ENCODE results near the gene BMP8B. TPM values are rescaled to one million over a fixed set of nuclear protein-coding genes. Genes with fewer than 3 reads are reported as not detected.
A peak's percentile ranks its signal among the peaks of the same experiment; 100 is the strongest.

The BMP8B gene
- total and polyA plus RNA-seq, 2 experiments from 2014 or later: not detected

DNA sequence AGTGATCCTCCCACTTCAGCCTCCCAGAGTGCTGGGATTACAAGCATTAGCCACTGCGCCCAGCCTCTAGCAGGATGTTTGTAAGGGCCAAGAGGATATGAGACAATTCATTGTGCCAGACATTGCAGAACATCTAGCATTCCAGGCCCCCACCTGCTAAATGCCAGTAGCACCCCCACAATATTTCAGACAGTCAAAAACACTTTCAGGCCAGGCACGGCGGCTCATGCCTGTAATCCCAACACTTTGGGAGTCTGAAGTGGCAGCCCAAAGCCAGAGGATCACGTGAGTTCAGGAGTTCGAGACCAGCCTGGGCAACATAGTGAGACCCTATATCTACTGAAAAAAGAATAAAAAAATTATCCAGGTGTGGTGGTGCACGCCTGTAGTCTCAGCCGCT is 37.1 kb downstream of the BMP8B start:
- no peaks in the 10 kb centered on the region for H3K9me3 ChIP-seq (ENCODE audit: low read depth)
- DNase-seq: no peak
- H2AFZ ChIP-seq: no peak overlapping the region
- H3K36me3 ChIP-seq (ENCODE audit: low read depth): peaks cover 46% of the 10 kb centered on the region
- no peaks in the 10 kb centered on the region for H4K20me1 ChIP-seq (ENCODE audit: insufficient read depth)
- no peak overlapping the region for H3K27ac ChIP-seq
- H3F3A ChIP-seq (ENCODE audit: insufficient read depth): no peaks in the 10 kb centered on the region
- H3K4me1 ChIP-seq (ENCODE audit: insufficient read depth): no peaks in the 10 kb centered on the region
- H3K4me2 ChIP-seq (ENCODE audit: unreplicated experiment): no peak overlapping the region
- H3K27me3 ChIP-seq (replicated peaks; ENCODE audit: insufficient read depth): no peaks in the 10 kb centered on the region
- 95 to 98% methylated on average over 7 of the region's 7 CpGs for WGBS, 2 experiments (ENCODE audit: low coverage in 1 of 2, low lambda C conversion rate in 2 of 2, missing lambda C conversion rate in 2 of 2)
- no peak overlapping the region for H3K4me3 ChIP-seq
- H3K9ac ChIP-seq: no peak overlapping the region
- no peaks in the 10 kb centered on the region for H3K9me2 ChIP-seq (ENCODE audit: insufficient read depth)
- TF ChIP-seq EZH2phosphoT487 (IDR thresholded peaks at IDR 0.05; ENCODE audit: insufficient read depth, low read depth) (no peak), EZH2 (IDR thresholded peaks at IDR 0.05; ENCODE audit: insufficient read depth, poor library complexity, severe bottlenecking) (no peak)
- in situ Hi-C loops (cut with MboI): no loop called here
- H3K79me2 ChIP-seq (ENCODE audit: insufficient read depth): no peaks in the 10 kb centered on the region

DNA sequence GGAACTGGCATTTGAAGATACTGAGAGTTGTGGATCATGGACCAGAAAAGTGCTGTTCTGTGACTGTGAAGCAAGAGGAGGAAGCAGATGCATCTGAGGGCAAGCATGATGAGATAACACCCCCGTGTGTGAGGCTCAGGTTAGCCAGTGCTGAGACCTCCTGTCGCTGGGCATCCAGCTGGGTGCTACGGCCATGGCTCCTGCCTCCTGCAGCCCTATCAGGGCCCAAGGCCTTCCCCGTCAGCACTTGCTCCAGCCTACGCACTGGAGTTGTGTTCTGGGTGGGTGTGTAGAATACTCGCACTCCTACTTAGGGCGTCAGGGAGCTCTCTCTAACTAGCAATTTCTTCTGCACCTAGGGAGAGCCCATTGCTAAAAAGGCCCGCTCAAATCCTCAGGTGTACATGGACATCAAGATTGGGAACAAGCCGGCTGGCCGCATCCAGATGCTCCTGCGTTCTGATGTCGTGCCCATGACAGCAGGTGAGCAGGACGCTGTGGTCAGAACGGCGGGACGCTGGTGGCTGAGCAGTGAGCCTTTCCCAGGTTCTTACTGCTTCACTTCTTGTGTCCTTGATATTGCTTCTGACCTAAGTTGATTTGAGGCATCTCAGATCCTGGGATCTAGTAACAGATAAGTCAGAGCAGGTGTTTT is 43.5 kb downstream of the BMP8B start:
- no peak overlapping the region for H3K4me2 ChIP-seq (ENCODE audit: unreplicated experiment)
- peaks cover 20% of the 10 kb centered on the region for H3K79me2 ChIP-seq (ENCODE audit: insufficient read depth)
- H3K9ac ChIP-seq: no peak overlapping the region
- no peak overlapping the region for H3K4me3 ChIP-seq
- WGBS, 2 experiments (ENCODE audit: low coverage in 1 of 2, low lambda C conversion rate in 2 of 2, missing lambda C conversion rate in 2 of 2): 97% methylated on average over 16 of the region's 16 CpGs
- no peaks in the 10 kb centered on the region for H3K9me2 ChIP-seq (ENCODE audit: insufficient read depth)
- H3K27me3 ChIP-seq (replicated peaks; ENCODE audit: insufficient read depth): no peaks in the 10 kb centered on the region
- no peak overlapping the region for H3K27ac ChIP-seq
- H3K36me3 ChIP-seq (ENCODE audit: low read depth): peaks cover 68% of the 10 kb centered on the region
- DNase-seq: no peak
- H4K20me1 ChIP-seq (ENCODE audit: insufficient read depth): no peaks in the 10 kb centered on the region
- no peaks in the 10 kb centered on the region for H3F3A ChIP-seq (ENCODE audit: insufficient read depth)
- H2AFZ ChIP-seq: no peak overlapping the region
- no peak for TF ChIP-seq EZH2phosphoT487 (IDR thresholded peaks at IDR 0.05; ENCODE audit: insufficient read depth, low read depth)
- TF ChIP-seq EZH2 (IDR thresholded peaks at IDR 0.05; ENCODE audit: insufficient read depth, poor library complexity, severe bottlenecking): no peak
- in situ Hi-C loops (cut with MboI): no loop called here
- no peaks in the 10 kb centered on the region for H3K9me3 ChIP-seq (ENCODE audit: low read depth)
- peaks cover 8% of the 10 kb centered on the region for H3K4me1 ChIP-seq (ENCODE audit: insufficient read depth)

DNA sequence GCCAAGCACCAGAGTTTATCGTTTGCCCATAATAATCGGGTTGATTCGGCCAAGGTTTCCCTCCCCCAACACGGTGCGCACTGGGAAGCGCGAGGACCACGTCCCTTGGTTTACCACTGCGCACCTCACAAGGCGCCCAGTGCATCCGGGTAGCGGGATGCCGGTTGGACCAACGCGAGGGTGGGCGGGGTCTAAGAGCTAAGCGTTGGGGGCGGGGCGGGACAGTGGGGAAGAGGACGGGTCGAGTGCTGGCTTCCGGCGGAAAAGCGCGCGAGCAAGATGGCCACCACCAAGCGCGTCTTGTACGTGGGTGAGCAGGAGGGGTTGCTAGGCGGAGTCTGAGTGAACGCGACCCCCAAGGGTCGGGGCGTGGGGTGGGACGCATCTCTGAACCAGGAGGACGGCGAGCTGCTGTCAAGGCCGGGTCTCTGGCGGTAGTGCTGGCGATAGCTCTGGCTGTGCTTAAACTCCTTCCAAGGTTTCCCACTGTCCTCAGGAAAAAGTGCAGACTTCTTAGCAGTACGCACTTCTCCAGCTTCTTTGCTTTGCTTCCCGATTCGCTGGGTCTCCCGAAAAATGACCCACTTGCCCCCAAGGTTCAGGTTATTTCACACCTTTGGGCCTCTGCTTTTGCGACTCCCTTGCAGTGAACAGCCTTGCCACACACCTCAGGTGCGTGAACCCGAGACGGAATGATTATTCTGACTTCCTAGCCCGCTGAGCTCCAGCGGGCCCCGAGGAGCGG is 49.9 kb downstream of the BMP8B start, which contains the start of gene PPIE:
PPIE (plus strand) TSS at position 261 of the 745 bp plus-strand sequence; CDS start at position 280, 19 bp downstream.
- Histone ChIP-seq H4K20me1 (ENCODE audit: insufficient read depth) (no peaks in the 10 kb centered on the region), H3K36me3 (ENCODE audit: low read depth) (peaks cover 26% of the 10 kb centered on the region; the same call in 1 of the 2 replicates), H3F3A (ENCODE audit: insufficient read depth) (no peaks in the 10 kb centered on the region), H3K4me2 (ENCODE audit: unreplicated experiment) (peak within 1 kb of the TSS; percentile 88), H3K79me2 (ENCODE audit: insufficient read depth) (peaks cover 34% of the 10 kb centered on the region), H3K9ac (peak within 1 kb of the TSS; percentile 88), H3K4me1 (ENCODE audit: insufficient read depth) (peaks cover 16% of the 10 kb centered on the region), H3K27ac (peak within 1 kb of the TSS; percentile 47), H3K9me3 (ENCODE audit: low read depth) (no peaks in the 10 kb centered on the region), H3K27me3 (replicated peaks; ENCODE audit: insufficient read depth) (peaks cover 2% of the 10 kb centered on the region; the same call in 1 of the 2 replicates), H2AFZ (peak within 1 kb of the TSS; percentile 94), H3K4me3 (peak within 1 kb of the TSS; percentile 92), H3K9me2 (ENCODE audit: insufficient read depth) (no peaks in the 10 kb centered on the region)
- TF ChIP-seq EZH2 (IDR thresholded peaks at IDR 0.05; ENCODE audit: insufficient read depth, poor library complexity, severe bottlenecking): no peak
- no peak for TF ChIP-seq EZH2phosphoT487 (IDR thresholded peaks at IDR 0.05; ENCODE audit: insufficient read depth, low read depth)
- WGBS, 2 experiments (ENCODE audit: low coverage in 1 of 2, low lambda C conversion rate in 2 of 2, missing lambda C conversion rate in 2 of 2): 2 to 4% methylated on average over 37 to 41 of the region's 52 CpGs
- in situ Hi-C loops (cut with MboI): no loop called here
- DNase-seq: peak; percentile 98

DNA sequence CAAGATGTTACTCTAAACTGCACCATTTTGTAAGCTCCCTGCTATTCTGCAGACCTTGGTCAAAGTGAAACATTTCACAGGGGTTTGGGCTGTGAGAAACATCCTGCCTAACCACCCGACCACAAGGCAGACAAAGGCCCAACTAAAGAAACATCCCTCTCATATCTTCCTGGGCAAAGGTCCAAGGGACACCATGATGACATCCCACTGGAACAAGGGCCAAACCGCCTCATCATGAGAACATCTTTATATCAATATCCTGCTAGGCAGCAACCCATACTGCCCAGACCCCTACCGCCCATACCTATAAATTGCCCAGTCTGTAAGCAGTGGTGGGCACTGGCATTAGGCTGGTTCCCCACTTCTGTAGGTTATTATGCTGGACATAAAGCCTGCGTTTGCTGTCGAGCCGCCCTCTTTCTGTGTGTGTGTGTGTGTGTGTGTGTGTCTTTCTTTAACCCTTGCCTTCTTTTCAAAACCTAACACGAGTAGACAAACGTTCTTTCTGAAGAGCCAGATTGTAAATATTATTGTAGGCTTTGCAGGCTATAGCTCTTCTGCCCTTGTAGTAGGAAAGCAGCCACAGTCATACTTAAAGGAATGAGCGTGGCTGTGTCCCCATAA is 51.0 kb downstream of the BMP8B start:
- Histone ChIP-seq H3K36me3 (ENCODE audit: low read depth) (peaks cover 18% of the 10 kb centered on the region; the same call in 1 of the 2 replicates), H4K20me1 (ENCODE audit: insufficient read depth) (no peaks in the 10 kb centered on the region), H2AFZ (0 out of 2 replicates have a peak overlapping the region, but pooled peaks have one; percentile 94), H3K4me3 (no peak overlapping the region), H3K4me2 (ENCODE audit: unreplicated experiment) (no peak overlapping the region), H3K9ac (no peak overlapping the region), H3K4me1 (ENCODE audit: insufficient read depth) (peaks cover 16% of the 10 kb centered on the region), H3K27ac (no peak overlapping the region), H3K9me2 (ENCODE audit: insufficient read depth) (no peaks in the 10 kb centered on the region), H3K79me2 (ENCODE audit: insufficient read depth) (peaks cover 34% of the 10 kb centered on the region), H3F3A (ENCODE audit: insufficient read depth) (no peaks in the 10 kb centered on the region), H3K9me3 (ENCODE audit: low read depth) (no peaks in the 10 kb centered on the region), H3K27me3 (replicated peaks; ENCODE audit: insufficient read depth) (peaks cover 13% of the 10 kb centered on the region)
- in situ Hi-C loops (cut with MboI): no loop called here
- peak; percentile 35 for DNase-seq
- TF ChIP-seq EZH2 (IDR thresholded peaks at IDR 0.05; ENCODE audit: insufficient read depth, poor library complexity, severe bottlenecking) (no peak), EZH2phosphoT487 (IDR thresholded peaks at IDR 0.05; ENCODE audit: insufficient read depth, low read depth) (no peak)
- WGBS, 2 experiments (ENCODE audit: low coverage in 1 of 2, low lambda C conversion rate in 2 of 2, missing lambda C conversion rate in 2 of 2): 86 to 87% methylated on average over 9 of the region's 9 CpGs

All from GM23248 (cell line).